Choroid plexus epithelial cell (primary cell): Measurements from ENCODE around the gene USP15.

Source experiments
- DNase-seq: peaks from one replicate; pipeline ENCODE4 v3.0.0-alpha.2; 2010; ENCODE audit warnings: low read depth
- H3K4me3 ChIP-seq: 2 replicates; pipeline ENCODE4 v1.5.1; 2011; ENCODE audit warnings: low read depth, mild to moderate bottlenecking, control low read depth, low read length, moderate library complexity
- CTCF ChIP-seq: conservative IDR thresholded peaks from 2 replicates; pipeline ENCODE4 v1.5.1; 2011; ENCODE audit warnings: low read depth, mild to moderate bottlenecking, control low read depth, inconsistent platforms, low read length, moderate library complexity

Gene USP15

GRCh38 chr12:62259993-62260732 is at the start of gene USP15:
USP15 (plus strand) TSS chr12:62260404; CDS start chr12:62260415, 11 bp downstream.
- peak within 1 kb of the TSS; percentile 91 for H3K4me3 ChIP-seq
- DNase-seq: peak; percentile 99
- TF ChIP-seq CTCF: peak; percentile 76

- peak; percentile 75 for DNase-seq
- H3K4me3 ChIP-seq: no peak overlapping the region
- peak; percentile 90 for TF ChIP-seq CTCF
These were observed 49.8 kb upstream of the USP15 start for GRCh38 chr12:62210422-62210821.

DNA sequence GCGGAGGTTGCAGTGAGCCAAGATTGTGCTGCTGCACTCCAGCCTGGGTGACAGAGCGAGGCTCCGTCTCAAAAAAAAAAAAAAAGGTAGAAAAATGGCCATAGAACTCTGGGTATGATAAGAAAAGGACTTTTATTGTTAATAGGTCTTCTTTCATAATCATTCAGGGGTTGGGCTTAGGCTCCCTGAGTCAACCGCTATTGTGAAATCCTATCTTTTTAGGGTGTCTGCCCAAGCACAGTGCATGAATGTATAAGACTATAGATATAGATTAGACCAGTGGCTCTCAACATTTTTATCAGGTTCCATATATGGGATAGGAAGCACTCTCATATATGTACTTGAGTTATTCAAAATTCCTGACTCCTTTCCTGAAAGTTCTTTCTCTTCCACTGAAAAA is 48.7 kb upstream of the USP15 start:
- H3K4me3 ChIP-seq: no peak overlapping the region
- no peak for TF ChIP-seq CTCF
- no peak for DNase-seq

- DNase-seq: no peak
- H3K4me3 ChIP-seq: no peak overlapping the region
- no peak for TF ChIP-seq CTCF
These were observed 45.4 kb upstream of the USP15 start for GRCh38 chr12:62214846-62215245.

DNA sequence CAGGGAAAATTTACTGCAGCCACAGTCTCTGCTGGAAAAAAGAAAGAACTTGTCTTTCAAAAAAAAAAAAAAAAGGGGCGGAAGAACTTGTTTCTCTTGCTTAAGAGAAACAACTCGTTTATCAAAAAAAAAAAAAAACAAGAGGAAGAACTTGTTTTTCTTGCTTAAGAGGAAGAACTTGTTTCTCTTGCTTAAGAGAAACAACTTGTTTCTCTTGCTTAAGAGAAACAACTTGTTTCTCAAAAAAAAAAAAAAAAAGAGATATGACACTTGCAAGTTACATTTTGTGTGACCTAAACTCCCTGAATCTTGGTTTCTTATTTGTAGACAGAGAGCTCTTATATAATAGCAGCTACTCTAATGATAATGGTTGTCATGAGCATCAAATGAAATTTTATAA is 44.7 kb upstream of the USP15 start:
- DNase-seq: no peak
- H3K4me3 ChIP-seq: no peak overlapping the region
- no peak for TF ChIP-seq CTCF

- no peak for TF ChIP-seq CTCF
- no peak overlapping the region for H3K4me3 ChIP-seq
- DNase-seq: no peak
These were observed 42.6 kb upstream of the USP15 start for GRCh38 chr12:62217466-62218194.
